NCI-H187 treated with DMSO at 0.1 percent for 48 hours (cell line): ENCODE data around the gene CSNK1G2.

Experiments
- DNase-seq: peaks from one replicate; lab custom pipeline; 2025; lab: John Stamatoyannopoulos, UW

CSNK1G2 gene

GRCh38 chr19:1918975-1919374 is 22.0 kb upstream of the CSNK1G2 start:
- DNase-seq: no peak

GRCh38 chr19:1920644-1921043 is 20.3 kb upstream of the CSNK1G2 start:
- no peak for DNase-seq

GRCh38 chr19:1921326-1921725 is 19.6 kb upstream of the CSNK1G2 start:
- no peak for DNase-seq

- no peak for DNase-seq
Observed at GRCh38 chr19:1921825-1922224, 19.1 kb upstream of the CSNK1G2 start.

GRCh38 chr19:1922803-1923202 is 18.2 kb upstream of the CSNK1G2 start:
- no peak for DNase-seq

GRCh38 chr19:1923319-1923718 is 17.7 kb upstream of the CSNK1G2 start:
- no peak for DNase-seq

- no peak for DNase-seq
Observed at GRCh38 chr19:1924320-1924961, 16.5 kb upstream of the CSNK1G2 start.

GRCh38 chr19:1925544-1925943 is 15.4 kb upstream of the CSNK1G2 start:
- no peak for DNase-seq

GRCh38 chr19:1929021-1929742 is 11.8 kb upstream of the CSNK1G2 start:
- peak; percentile 1 for DNase-seq

- no peak for DNase-seq
Observed at GRCh38 chr19:1931445-1931844, 9.5 kb upstream of the CSNK1G2 start.

GRCh38 chr19:1932395-1932794 is 8.6 kb upstream of the CSNK1G2 start:
- DNase-seq: no peak

GRCh38 chr19:1933244-1933643 is 7.7 kb upstream of the CSNK1G2 start:
- DNase-seq: no peak

GRCh38 chr19:1933942-1934341 is 7.0 kb upstream of the CSNK1G2 start:
- DNase-seq: no peak

- DNase-seq: no peak
Observed at GRCh38 chr19:1935484-1936208, 5.3 kb upstream of the CSNK1G2 start.

- no peak for DNase-seq
Observed at GRCh38 chr19:1936430-1936829, 4.5 kb upstream of the CSNK1G2 start.

GRCh38 chr19:1936916-1937610 is 3.9 kb upstream of the CSNK1G2 start:
- no peak for DNase-seq

GRCh38 chr19:1938071-1938470 is 2.9 kb upstream of the CSNK1G2 start:
- no peak for DNase-seq

- no peak for DNase-seq
Observed at GRCh38 chr19:1942078-1942933, 1.3 kb downstream of the CSNK1G2 start.

GRCh38 chr19:1942934-1943555 is 2.1 kb downstream of the CSNK1G2 start:
- DNase-seq: no peak

- no peak for DNase-seq
Observed at GRCh38 chr19:1943661-1944087, 2.7 kb downstream of the CSNK1G2 start.
